ENCODE results near the gene ZNF407. TPM values are rescaled to one million over a fixed set of nuclear protein-coding genes. Genes with fewer than 3 reads are reported as not detected.

ZNF407 gene
- total RNA-seq, 1 donor from 2014 or later, result 14.7 TPM

DNA sequence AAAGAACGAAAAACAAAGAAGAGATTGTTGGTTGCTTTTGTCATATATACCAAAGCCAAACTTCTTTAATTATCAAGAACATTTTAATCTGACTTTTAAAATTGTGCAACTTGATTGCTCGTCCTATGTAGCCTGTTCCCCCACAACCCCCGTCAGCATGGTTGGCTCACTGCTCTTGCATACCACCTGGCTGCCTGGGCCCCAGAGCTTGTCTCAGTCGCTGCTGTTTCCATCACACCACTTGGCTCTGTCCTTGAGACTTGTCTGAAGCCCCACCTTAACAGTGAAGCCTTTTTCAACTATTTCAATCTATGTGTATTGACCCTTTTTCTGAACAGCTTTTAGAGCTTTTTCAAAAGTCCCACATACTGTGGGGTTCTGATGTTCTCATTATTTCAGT is 270.8 kb downstream of the ZNF407 start:
- peaks cover 10% of the 10 kb centered on the region for H3K4me1 Mint-ChIP-seq (ENCODE audit: unreplicated experiment)
- DNase-seq (ENCODE audit: extremely low spot score, unreplicated experiment), result no peak

DNA sequence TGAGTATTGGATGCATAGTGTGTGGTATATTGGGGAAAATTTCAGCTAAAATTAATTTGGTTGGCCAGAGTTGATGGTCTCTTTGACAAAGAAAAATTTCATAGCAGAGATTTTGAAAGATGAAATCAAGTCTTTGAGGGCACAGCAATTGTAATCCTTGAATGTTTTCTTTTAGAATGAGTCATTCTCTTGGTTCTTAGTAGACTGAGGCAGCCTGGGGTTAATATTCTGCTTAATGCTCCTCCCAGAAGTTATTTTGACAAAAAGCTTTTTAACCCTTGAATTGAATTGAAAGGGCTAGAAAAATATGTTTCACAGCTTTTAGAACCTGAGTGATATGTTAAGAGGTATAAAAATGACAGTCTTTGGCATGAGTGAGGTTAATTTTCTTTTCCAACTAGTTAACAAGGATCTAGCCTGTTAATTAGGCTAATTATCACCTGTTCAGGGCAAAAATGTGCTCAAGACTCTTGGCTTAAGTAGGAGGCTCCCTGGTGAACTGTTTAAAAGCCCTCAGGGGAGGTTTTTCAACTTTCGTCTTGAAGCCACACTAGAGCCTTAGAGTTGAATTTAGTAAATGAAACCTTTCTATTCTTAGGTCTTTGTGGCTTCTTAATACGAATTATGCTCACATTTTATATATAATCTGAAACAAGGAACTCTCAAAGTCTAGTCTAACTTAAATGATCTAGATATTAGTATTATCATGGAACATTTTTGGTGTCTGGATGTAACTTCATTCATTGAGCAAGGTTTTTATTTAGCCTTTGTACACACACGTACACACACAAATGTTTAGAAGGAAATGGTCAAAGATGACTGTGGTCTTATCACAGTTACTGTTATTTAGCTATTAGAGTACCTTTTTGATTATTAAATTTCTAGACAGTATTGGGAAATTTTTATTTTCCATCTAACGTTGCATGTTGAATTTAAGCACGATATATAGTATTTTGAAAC is 272.5 kb downstream of the ZNF407 start:
- Mint-ChIP-seq H3K4me3 (no peak overlapping the region), H3K36me3 (no peaks in the 10 kb centered on the region), H3K4me1 (ENCODE audit: unreplicated experiment) (peaks cover 10% of the 10 kb centered on the region), H3K9me3 (no peaks in the 10 kb centered on the region), H3K27ac (no peak overlapping the region), H3K27me3 (no peaks in the 10 kb centered on the region)
- TF ChIP-seq CTCF (conservative IDR thresholded peaks at IDR 0.05), result no peak
- no peak for DNase-seq (ENCODE audit: extremely low spot score, unreplicated experiment)

More for the DNA sequence above, 270.8 kb downstream of the ZNF407 start:
- TF ChIP-seq CTCF (conservative IDR thresholded peaks at IDR 0.05), result no peak
- Mint-ChIP-seq H3K27me3 (no peaks in the 10 kb centered on the region), H3K27ac (no peak overlapping the region), H3K4me3 (no peak overlapping the region), H3K36me3 (no peaks in the 10 kb centered on the region), H3K9me3 (no peaks in the 10 kb centered on the region)

DNA sequence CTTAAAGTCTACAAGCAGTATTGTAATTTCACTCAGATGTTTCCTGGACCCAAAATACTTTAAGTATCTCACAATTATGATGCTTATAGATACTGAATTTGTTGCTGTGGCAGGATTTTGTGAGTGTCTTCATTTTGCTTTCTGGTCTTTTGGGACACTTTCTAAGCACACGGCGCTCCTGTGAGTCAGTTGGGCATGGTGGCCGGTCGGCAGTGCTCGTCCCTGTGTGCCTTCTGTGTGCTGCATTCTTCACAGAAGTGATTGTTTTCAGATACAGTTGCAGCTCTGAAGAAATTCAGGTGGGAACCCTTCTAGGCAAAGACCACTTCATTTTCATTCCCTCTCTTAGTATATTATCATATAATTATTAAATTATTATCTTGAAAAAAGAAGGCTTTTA is 273.3 kb downstream of the ZNF407 start:
- H3K4me3 Mint-ChIP-seq, result no peak overlapping the region
- no peak overlapping the region for H3K27ac Mint-ChIP-seq
- no peaks in the 10 kb centered on the region for H3K9me3 Mint-ChIP-seq
- H3K4me1 Mint-ChIP-seq (ENCODE audit: unreplicated experiment), result peaks cover 10% of the 10 kb centered on the region
- no peaks in the 10 kb centered on the region for H3K36me3 Mint-ChIP-seq
- H3K27me3 Mint-ChIP-seq, result no peaks in the 10 kb centered on the region
- TF ChIP-seq CTCF (conservative IDR thresholded peaks at IDR 0.05), result no peak
- no peak for DNase-seq (ENCODE audit: extremely low spot score, unreplicated experiment)

GRCh38 chr18:74873629-74874028 is 276.0 kb downstream of the ZNF407 start:
- Mint-ChIP-seq H3K27me3 (no peaks in the 10 kb centered on the region), H3K9me3 (no peaks in the 10 kb centered on the region), H3K4me1 (ENCODE audit: unreplicated experiment) (peaks cover 10% of the 10 kb centered on the region), H3K27ac (no peak overlapping the region), H3K36me3 (no peaks in the 10 kb centered on the region), H3K4me3 (no peak overlapping the region)
- no peak for DNase-seq (ENCODE audit: extremely low spot score, unreplicated experiment)
- TF ChIP-seq CTCF (conservative IDR thresholded peaks at IDR 0.05), result no peak

- H3K4me3 Mint-ChIP-seq, result no peak overlapping the region
- H3K4me1 Mint-ChIP-seq (ENCODE audit: unreplicated experiment), result peaks cover 10% of the 10 kb centered on the region
- TF ChIP-seq CTCF (conservative IDR thresholded peaks at IDR 0.05), result no peak
- no peaks in the 10 kb centered on the region for H3K36me3 Mint-ChIP-seq
- DNase-seq (ENCODE audit: extremely low spot score, unreplicated experiment), result no peak
- no peaks in the 10 kb centered on the region for H3K9me3 Mint-ChIP-seq
- H3K27me3 Mint-ChIP-seq, result no peaks in the 10 kb centered on the region
- no peak overlapping the region for H3K27ac Mint-ChIP-seq
Observed at GRCh38 chr18:74874351-74874750, 276.7 kb downstream of the ZNF407 start.

Measured in type B pancreatic cell (in vitro differentiated cells).